HG03571 (cell line): ENCODE measurements around the gene PDE8B.
"Not testable (repeated sequence)": the region's sequence is repeated elsewhere in the genome, so short reads cannot be mapped to it uniquely, and the experiment has no call there.

Source experiments
- ATAC-seq: cut with Tn5 transposase; IDR thresholded peaks from one replicate; pipeline ENCODE4 v1.9.1; 2021; ENCODE audit not compliant: unreplicated experiment

PDE8B gene

GRCh38 chr5:77430726-77431125 lies 220.2 kb downstream of the PDE8B start:
- ATAC-seq, result no peak

GRCh38 chr5:77431286-77431685 lies 220.8 kb downstream of the PDE8B start:
- no peak for ATAC-seq

GRCh38 chr5:77431719-77432118 lies 221.2 kb downstream of the PDE8B start:
- ATAC-seq, result no peak

DNA sequence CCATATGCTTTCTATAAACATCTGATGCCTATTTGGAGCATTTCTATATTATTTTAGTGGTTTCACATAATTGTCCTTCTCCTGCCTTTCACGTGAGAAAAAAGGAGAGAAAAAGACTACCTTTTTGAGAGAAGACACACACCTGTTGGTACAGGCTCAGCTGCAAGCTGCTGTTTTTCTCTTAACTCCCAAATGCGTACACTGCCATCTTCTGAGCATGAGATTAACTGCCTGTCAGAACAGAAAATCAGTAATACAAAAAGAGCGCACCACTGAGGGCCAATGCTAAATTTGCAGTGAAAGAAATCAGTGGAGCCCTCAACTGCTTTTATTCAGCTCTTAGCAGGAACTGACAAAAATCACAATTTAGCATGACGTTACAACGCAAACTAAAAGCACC lies 226.7 kb downstream of the PDE8B start:
- ATAC-seq, result no peak

DNA sequence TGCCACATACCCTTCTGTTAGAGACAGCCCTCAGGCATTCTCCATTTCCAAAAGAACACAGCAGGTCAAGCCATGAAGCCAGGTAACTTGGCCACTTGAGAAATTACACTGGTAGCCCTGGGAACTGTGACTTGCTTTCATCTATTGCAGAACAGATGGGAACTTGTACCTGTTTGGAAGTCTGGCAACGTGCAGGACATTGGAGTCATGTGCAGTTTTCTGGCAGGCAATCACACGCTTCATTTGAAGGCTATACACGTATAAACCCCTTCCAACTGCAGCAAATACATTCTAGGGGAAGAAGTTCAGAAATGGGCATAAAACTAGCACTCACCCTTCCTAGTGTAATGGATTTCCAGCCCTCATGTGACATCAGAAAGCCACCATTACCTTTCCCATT lies 227.6 kb downstream of the PDE8B start:
- ATAC-seq, result no peak

DNA sequence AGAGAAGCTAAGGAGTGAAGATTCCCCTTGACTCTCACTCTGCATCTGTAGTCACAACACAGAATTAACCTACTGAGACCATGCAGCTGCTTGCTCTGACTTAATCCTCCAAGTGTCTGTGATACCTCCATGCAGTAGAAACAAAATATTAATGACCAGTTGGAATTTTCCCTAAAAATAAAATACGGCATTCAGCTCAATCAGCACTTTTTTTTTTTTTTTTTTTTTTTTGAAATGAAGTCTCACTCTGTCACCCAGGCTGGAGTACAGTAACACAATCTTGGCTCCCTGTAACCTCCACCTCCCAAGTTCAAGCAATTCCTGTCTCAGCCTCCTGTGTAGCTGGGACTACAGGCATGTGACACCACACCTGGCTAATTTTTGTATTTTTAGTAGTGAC lies 233.2 kb downstream of the PDE8B start:
- ATAC-seq, result no peak

GRCh38 chr5:77444356-77444755 lies 233.9 kb downstream of the PDE8B start:
- ATAC-seq, result no peak

GRCh38 chr5:77448831-77449230 lies 238.4 kb downstream of the PDE8B start:
- no peak for ATAC-seq

DNA sequence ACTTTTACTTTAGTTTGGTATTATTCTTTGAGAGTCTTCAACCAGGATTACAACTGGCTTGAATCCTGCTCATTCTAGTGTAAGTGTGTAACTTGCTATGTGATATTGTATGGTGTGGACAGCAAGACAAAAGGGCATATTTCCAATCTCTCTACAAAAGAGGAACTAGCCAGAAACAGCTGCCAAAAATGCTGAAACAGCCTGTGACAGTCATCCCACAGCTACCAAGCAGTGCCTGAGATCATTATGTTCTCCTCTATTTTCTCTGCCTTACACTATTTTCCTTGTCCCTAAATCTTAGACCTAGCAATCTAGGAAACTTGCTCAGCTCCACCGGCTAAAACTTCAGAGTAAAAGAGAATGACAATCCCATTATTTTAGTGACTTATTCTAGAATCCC lies 238.8 kb downstream of the PDE8B start:
- no peak for ATAC-seq

- ATAC-seq, result no peak
These were observed 239.5 kb downstream of the PDE8B start for GRCh38 chr5:77449981-77450380.

DNA sequence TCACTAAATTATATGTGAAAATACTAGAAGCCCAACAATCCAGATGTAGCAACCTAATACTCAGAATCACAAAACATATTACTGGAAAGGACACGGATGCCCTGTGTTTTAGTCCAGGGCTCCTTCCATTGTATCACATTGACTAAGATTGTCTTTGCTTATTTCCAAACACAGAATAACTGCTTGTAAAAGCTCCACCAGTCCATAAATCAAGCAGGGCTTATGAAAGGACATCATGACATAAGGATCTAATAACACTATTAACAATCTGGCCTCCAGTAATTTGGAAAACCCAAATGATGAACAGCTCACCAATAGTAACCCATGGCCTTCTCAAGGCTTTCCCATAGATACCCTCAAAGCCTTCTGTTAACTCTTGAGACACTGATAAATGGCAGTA lies 241.9 kb downstream of the PDE8B start:
- ATAC-seq, result no peak

- no peak for ATAC-seq
These were observed 243.6 kb downstream of the PDE8B start for GRCh38 chr5:77454123-77454522.

DNA sequence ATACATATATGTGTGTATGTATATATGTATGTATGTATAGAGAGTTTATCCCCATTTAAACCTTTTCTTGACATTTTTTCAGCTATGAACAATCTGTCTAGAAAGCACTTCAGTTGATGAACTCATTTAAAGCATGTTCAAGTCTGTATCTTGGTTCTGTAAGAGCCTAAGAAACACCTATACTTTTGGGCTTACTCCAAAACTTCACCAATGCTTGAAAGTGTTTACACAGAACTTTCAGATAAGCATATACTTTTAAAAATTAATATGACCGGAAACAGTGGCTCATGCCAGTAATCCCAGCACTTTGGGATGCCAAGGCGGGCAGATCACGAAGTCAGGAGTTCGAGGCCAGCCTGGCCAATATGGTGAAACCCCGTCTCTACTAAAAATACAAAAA lies 250.8 kb downstream of the PDE8B start:
- no peak for ATAC-seq

DNA sequence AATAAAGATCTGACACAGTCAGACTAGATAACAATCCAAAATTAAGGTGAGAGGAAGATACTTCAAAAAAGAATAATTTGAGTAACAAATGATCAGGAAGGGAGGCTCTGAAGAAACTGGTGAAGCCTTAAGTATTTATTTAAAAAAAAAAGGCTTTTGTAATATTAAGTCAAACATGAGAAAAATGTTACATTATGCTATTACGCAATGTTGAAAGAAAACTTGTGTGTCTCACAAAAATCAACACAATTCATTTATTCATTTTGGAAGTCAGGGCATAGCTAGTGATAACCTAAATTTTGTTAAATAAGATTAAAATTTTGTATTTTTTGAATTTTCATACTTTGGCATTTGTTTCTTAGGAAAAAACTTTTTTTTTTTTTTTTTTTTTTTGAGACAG lies 253.4 kb downstream of the PDE8B start:
- ATAC-seq, result no peak

DNA sequence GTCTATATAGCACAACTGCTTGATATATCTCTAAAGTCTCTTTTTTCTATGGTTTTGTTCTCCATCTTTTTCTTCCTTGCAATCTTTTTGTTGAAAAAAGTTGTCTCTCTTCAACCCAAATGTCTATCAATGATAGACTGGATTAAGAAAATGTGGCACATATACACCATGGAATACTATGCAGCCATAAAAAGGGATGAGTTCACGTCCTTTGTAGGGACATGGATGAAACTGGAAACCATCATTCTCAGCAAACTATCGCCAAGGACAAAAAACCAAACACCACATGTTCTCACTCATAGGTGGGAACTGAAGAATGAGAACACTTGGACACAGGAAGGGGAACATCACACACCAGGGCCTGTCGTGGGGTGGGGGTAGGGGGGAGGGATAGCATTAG lies 258.4 kb downstream of the PDE8B start:
- not testable (repeated sequence) for ATAC-seq

- ATAC-seq, result not testable (repeated sequence)
These were observed 264.6 kb downstream of the PDE8B start for GRCh38 chr5:77475041-77475440.
